Activated effector memory CD4-positive, alpha-beta T cell treated with anti-CD3 and anti-CD28 coated beads, Interleukin-2, amount 50 U/mL, for 16 hours (primary cell): ENCODE measurements around the gene UNG.
"Not testable (repeated sequence)": the region's sequence is repeated elsewhere in the genome, so short reads cannot be mapped to it uniquely, and the experiment has no call there.

Experiments used
- DNase-seq: peaks from one replicate; pipeline ENCODE4 v3.0.0-alpha.2; 2020

The UNG gene

DNA sequence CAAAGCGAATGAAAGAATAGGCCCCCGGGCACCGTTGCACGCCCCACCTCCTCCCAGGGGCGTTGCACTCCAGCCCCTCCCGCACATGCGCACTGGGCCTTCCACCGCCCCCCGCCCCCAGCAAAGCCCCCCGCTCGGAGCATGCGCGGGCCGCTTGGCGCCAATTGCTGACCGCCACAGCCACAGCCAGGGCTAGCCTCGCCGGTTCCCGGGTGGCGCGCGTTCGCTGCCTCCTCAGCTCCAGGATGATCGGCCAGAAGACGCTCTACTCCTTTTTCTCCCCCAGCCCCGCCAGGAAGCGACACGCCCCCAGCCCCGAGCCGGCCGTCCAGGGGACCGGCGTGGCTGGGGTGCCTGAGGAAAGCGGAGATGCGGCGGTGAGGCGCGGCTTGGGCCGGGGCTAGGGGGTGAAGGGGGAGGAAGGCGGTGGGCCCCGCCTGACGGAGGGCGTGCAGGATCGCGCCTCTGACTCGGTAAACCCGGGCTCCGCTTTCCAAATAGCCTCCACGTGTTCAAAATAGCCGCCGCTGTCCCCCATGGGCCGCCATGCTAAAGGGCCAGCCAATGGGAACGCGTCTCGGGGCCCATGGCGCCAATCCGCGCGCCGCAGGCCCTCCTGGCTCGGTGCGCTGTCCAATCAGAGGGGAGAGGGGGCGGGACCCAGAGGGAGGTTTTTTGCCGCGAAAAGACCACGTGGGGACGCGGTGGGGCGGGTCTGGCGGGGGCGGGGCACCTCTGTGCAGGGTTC is at the start of gene UNG:
TSS of gene UNG (plus strand) at position 163 of the 748 bp plus-strand sequence. CDS start at position 246, 83 bp downstream.
- peak; percentile 99 for DNase-seq

DNA sequence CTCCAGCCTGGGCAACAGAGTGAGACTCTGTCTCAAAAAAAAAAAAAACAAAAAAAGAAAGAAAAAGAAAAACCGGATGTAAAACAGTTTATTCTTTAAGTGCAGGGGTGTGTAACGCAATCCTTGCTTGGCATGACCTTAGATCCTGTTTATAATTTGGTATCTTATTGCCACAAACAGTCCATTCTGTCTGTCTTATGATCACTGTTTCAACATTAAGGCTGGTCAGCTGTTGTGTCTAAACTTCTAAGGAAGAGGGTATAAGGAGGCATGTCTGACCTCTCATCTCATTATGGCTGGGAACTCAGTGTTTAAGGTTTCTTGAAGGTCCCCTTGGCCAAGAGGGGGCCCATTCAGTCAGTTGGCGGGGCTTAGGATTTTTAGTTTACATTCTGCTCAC is 48.7 kb upstream of the UNG start:
- not testable (repeated sequence) for DNase-seq

DNA sequence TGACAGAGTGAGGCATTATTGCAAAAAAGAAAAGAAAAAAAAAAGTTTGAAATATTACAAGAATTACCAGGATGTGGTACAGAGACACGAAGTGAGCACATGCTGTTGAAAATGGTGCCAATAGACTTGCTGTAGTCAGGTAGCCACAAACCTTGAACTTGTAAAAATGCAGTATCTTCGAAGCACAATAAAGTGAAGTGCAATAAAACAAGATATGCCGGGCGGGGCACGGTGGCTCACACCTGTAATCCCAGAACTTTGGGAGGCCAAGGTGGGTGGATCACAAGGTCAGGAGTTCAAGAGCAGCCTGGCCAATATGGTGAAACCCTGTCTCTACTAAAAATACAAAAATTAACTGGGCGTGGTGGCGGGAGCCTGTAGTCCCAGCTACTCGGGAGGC is 47.6 kb upstream of the UNG start:
- not testable (repeated sequence) for DNase-seq

DNA sequence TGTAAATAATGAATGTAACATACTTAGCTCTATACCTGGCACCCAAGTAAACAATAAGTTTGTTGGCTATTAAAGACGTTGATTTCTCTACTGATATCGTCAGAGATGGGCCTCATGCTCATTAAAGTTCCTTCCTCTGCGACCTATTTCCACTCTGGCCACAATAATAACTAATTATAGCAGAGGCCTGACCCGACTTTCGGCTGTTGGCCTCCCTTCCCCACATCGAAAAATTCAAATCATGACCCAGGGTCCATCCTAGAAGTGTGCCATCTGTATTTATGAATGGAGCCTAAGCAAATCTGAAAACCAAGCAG is 45.3 kb upstream of the UNG start:
- no peak for DNase-seq

DNA sequence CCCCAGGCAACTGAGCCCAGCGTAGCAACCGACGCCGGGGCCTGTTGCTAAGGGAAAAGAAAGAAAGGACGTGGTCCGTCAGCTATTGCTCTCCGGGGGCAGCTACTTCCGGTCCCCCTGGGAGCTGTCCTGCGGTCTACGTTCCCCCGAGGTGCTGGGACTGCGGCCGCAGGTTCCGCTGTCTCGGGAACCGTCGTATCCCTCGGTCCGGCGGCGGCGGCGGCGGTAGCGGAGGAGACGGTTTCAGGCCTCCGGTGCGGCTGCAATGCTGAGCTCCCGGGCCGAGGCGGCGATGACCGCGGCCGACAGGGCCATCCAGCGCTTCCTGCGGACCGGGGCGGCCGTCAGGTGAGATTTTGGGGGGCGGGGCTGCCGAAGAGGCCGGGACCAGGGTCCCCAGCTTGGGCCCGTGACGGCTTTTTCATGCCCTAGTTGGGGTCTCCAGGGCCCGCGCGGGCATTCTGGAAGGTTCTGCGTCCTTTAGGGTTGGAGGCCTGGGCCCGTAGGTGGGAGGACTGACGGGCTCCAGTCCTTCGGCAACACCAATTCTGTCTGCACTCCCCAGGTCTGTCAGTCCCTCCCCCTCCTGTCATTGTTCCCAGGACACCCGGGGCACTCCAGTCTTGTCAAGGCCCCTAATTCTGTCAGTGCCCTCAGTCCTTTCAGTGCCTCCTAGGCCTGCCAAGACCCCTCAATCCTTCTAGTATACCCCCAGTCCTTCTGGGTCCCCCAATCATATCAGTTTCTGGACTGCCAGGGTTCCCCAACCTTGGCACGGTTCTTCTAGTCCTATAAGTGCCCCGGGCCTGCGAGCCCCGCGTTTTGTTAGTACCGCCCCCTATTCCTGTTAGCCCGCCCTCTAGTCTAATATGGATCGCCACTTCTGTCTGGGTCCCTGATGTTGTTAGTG is 44.7 kb upstream of the UNG start, which contains the start of gene USP30:
TSS of gene USP30 (plus strand) at position 163 of the 910 bp plus-strand sequence. CDS start at position 266, 103 bp downstream.
- peak; percentile 94 for DNase-seq

DNA sequence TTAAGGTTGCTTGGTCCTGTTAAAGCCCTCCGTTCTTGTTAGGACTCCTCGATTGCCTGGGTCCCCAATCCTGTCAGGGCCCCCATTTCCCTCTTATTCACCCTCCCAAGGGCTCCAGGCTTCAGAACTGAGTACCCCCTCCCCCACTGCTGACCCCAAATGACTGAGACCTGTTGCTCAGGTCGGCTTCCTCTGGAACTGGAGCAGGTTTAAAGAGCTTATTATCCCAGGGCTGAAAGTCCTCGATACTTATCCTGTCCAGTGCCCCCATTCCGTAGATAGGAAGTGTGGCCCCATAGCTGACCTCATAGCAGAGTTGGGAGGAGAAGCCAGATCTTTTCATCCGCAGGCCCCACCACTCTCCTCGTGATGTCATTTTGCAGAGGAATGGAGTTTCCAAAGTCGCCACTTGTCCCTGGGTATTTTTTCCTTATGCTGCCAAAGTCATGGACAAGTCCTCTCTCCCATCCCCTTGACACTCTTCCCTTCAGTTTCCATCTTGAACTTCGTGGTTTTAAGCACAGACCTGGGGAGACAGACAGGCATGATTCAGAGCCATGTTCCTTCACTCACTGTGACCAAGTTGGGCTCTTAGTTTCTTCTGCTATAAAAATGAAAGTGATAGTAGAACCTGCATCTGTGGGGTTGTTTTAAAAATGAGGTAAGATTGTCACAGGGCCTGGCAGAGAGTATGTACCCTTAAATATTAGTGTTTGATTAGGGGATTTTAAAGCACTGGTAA is 43.8 kb upstream of the UNG start:
- DNase-seq: peak; percentile 65

DNA sequence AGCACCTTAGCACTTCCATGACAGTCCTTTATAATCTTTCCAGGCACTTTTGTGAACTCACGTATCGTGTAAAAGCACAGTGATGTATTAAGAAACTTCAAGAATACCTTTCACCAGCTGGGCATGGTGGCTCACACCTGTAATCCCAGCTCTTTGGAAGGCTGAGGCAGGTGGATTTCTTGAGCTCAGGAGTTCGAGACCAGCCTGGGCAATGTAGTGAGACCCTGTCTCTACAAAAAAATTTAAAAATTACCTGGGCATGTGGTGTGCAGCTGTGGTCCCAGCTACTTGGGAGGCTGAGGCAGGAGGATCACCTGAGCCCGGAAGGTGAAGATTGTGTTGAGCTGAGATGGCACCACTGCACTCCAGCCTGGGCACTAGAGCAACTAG is 43.3 kb upstream of the UNG start:
- not testable (repeated sequence) for DNase-seq

DNA sequence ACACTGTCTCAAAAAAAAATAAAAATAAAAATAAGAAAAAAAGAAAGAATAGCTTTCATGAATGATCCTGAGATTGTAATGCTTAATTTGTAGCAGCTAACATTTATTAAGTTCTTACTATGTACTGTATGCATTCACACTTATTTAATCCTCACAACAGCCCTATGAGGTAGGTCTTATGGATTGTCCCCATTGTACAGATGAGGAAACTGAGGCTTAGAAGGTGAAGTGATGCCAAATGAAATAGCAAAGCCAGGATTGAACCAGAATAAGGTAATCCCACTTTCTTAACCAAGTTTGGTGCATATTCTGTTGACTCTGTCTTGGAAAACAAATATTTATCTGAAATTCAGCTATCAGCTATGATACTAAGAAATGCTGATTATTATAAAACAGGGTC is 42.9 kb upstream of the UNG start:
- DNase-seq: no peak

DNA sequence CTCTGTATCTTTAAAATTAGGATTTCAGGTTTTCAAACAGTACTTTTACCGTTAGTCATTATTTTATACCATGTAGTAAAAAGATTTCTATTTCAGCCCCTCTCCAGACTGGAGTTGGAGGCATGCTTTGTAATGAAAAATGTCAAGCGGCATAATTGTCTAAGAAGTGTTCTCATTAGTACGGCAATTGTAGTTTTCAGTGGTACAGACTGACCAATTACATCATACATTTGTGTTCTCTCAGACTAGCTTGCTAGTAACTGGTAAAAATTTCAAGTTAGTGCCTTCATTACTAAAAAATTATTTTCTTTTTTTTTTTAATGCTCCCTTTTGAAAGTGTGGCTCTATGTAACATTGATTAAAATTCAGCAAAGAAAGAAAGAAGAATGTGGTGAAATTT is 40.5 kb upstream of the UNG start:
- DNase-seq: no peak

DNA sequence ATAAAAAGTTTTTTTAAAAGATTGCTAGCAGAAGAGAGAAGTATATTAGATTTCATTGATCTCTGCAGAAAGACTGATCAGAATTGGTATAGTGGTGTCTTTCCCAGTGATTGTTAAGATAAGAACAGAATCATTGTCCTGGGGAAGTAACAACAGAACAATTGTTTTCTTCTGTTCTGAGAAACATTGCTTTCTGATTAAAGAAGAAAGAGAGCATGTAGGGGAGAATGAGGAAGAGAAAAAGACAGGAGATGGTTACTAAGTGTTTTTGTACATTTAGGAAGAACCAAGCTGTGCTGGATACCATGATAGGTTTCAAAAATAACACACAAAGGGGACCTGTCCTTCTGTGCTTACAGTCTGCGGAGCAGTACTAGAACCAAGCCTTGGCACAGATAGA is 40.0 kb upstream of the UNG start:
- no peak for DNase-seq

DNA sequence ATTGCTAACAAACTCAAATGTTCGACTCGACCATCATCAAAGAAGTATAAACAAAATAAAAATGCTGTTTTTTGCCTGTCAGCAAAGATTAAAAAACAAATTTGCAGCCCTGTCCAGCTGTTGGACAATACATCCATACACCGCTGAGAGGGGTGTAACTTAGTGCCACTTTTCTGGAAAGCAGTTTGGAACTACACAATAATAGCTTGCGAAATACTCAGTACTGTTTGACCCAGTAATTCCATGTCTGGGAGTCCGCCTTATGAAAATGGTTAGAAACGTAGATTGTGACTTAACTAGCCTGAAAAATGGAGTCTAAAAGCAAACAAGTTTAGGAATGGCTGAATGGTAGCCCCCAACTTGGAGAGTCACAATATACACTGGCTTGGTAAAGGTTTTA is 38.6 kb upstream of the UNG start:
- no peak for DNase-seq

DNA sequence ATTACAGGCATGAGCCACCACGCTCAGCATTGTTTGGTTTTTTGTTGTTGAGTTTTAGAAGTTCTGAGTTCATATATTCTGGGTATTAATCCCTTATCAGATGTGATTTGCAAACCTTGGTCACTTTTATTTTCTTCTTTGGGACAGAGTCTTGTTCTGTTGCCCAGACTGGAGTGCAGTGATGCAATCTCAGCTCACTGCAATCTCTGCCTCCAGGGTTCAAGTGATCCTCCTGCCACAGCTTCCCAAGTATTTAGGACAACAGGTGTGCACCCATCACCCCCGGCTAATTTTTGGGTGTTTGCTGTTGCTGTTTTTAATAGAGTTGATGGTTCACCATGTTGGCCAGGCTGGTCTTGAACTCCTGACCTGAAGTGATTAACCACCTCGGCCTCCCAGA is 33.3 kb upstream of the UNG start:
- DNase-seq: no peak

DNA sequence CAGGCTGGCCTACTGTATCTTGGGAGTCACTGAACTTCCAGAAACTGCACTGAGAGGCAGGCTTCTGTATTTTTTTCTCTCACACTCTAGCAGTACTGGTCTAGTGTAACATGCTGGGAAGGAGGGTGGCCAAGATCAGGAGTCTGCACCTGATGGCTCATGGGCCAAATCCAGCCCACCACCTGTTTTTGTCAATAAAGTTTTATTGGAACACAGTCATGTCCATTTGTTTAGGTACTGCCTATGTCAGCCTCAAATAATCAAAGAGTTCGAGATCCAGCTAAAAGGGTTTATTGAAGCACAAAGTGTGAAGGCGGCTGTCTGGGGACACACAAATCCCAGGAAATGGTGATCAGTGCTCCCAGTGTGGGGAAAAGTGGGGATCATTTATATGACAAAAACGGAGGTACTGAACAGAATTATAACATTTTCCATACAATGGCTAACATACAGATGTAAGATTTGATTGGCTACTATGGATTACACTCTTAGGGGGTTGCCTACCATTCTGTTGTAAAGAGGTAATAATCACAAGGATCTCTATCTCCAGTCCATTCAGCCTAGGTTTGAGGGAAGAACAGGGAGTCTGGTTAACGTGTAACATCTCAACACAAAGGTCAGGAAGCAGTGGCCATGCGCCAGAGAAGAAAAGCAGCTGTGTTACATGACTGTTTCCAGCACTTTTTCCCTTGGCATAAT is 32.1 kb upstream of the UNG start:
- no peak for DNase-seq

DNA sequence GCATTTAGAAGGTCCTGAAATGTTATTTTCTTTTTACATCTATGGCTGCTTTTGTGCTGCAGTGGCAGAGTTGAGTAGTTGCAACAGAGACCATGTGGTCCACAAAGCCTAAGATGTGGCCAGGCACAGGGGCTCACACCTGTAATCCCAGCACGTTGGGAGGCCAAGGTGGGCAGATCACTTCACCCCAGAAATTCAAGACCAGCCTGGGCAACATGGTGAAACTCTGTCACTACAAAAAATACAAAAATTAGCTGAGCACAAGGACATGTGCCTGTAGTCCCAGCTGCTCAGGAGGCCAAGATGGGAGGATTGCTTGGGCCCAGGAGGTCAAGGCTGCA is 31.6 kb upstream of the UNG start:
- no peak for DNase-seq

DNA sequence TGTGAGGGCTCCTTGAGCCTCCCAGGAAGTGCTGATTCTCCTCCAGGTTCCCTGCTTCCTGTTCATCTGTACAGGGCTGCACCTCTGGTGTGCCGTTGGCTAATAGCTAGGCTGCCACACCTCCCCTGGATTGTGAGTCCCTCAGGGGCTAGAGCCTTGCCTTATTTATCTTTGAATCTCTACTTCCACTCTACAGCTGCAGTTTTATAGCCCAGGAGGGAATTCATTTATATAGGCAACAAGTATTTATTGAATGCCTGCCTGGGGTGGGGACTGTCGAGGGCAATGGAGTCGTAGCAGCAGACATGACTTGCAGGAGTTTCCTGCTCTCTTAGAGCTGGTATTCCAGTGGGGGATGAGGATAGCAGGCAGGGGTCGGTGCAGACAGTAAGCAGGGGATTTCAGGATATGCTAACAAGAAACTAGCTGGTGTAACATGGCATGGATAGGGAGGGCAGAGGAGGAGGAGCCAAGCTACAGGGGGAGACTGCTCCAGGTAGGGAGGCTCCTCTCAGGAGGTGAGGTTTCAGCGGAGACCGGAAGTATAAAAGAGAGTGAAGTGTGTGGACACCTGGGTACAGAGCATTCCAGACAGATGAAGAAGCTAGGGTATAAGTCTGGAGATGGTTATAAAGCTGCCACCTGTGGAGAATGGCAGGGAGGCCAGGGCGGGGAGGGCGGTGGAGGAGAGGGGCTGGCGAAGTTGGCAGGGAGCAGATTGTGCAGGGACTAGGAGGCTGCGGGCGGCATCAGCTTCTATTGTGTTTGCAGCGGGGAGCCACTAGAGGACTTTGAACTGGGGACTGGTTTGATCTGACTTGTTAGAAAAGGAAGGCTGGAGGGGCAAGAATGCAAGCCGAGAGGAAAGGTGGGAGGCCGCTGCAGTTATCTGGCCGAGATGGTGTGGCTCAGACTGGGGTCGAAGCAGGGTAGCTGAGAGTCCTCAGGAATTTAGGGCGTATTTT is 27.8 kb upstream of the UNG start:
- DNase-seq: no peak

DNA sequence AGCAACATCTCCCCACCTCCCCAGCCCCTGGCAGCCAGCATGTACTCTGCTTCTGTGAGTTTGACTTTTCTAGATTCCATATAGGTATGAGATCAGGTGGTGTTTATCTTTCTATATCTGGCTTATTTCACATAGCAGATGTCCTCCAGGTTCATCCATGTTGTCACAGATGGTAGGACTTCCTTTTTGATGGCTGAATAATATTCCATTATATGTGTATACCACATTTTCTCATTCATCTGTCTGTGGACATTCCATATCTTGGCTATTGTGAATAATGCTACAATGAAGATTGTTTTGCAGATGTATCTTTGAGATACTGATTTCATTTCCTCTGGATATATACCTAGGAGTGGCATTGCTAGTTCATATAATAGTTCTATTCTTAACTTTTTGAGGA is 22.5 kb upstream of the UNG start:
- no peak for DNase-seq

DNA sequence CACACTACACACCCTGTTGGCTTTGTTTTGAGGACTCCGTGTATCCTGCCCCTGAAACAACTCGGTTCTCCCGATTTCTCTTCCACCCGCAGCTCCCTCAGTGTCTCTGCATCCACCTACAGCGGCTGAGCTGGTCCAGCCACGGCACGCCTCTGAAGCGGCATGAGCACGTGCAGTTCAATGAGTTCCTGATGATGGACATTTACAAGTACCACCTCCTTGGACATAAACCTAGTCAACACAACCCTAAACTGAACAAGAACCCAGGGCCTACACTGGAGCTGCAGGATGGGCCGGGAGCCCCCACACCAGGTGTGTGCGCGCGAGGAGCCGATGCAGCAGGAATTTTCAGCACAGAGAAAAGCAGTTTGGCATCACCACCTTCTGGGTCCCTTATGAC is 14.6 kb upstream of the UNG start:
- no peak for DNase-seq

DNA sequence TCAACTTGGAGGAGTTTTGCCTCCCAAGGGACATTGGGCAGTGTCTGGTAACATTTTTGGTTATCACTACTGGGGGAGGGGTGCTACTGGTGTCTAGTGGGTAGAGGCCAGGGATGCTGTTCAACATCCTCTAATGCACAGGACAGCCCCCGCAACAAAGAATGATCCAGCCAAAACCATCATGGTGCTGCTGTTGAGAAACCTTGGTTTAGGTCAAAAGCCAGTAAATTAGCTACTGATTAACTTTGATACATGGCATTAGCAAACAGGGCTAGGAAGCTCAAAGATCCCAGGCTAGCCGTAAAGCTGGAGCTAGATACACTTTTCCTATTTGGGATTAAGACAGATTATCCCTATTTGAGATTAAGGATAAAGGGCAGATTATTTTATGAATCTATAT is 13.0 kb upstream of the UNG start:
- DNase-seq: no peak

DNA sequence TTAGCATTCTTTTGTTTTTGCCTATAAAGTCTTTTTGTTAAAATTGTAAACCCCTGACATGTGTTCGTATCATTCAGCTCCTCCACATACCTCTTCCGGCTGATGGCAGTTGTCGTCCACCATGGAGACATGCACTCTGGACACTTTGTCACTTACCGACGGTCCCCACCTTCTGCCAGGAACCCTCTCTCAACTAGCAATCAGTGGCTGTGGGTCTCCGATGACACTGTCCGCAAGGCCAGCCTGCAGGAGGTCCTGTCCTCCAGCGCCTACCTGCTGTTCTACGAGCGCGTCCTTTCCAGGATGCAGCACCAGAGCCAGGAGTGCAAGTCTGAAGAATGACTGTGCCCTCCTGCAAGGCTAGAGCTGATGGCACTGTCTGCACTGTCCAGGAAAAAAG is 11.8 kb upstream of the UNG start:
- DNase-seq: no peak

DNA sequence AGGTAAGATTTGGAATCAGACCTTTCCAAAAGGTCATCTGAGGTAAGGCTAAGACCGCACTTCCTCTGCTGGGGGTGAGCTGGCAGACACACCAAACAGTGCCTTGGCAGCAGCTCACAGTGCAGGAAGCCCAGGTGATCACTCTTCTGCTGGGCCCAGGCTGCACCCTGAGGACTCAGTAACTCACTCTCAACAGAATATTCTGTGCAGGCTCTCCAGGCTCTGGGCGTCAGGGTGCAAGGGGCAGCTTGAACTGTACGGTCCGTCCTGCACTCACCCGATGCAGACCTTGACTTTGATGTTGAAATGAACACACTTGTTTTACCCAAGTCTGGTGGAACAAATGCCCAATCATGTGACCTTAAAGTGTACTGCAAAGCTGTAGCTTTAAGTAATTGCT is 10.1 kb upstream of the UNG start:
- DNase-seq: no peak

DNA sequence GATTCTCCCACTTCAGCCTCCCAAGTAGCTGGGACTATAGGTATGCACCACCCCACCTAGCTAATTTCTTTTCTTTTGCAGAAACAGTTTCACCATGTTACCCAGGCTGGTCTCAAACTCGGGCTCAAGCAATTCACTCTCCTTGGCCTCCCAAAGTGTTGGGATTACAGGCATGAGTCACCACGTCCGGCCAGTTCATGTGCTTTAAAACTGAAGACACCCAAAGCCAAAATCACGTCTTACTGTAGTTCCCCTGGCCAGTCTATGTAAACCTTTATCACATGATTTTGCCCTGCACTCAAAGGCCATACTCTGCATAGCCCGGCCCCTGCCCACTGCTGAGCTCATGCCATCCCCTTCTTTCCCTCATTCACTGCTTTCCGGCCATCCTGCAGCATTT is 8.6 kb upstream of the UNG start:
- no peak for DNase-seq

DNA sequence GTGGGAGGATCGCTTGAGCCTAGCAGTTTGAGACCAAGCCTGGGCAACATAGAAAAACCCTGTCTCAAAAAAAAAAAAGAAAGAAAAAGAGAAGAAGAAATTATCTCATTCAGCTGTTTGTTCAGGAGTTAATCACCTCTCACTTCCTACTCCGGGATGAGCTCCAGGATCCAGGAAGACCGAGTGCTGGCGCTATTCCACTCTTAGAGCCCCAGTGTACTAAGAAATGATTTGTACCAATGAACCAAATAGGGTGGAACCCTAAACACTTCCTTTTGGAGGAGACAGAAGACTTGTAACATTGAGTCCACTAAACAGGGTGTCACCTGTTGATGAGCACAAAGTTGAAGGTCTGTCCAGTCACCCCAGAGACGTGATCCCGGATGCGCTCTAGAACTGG is 7.7 kb upstream of the UNG start:
- no peak for DNase-seq
